Measurements from ENCODE around the gene GSDME.

DNA sequence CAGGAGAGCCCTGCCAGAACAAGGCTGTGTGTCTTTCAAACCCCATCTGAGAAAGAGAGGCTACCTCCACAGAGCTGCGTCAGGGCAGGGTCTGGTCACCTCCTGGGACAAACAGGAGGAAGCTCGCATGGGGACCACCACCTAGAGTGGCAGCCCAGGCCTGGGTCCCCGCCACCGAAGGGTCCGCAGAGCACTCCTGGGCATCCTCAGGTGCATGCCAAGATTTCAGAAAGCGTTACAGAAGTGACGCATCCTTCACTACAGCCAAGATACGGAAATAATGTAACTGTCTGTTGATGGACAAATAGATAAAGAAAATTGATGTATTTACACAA, 42.6 kb downstream of the GSDME start:
- TF ChIP-seq CTCF (IDR thresholded peaks at IDR 0.05) = no peak
- no peak for TF ChIP-seq ZFX (IDR thresholded peaks at IDR 0.05; ENCODE audit: borderline replicate concordance)
